Tibial nerve (tissue), 4 donors: Measurements from ENCODE around the gene MYCN. TPM values are rescaled to one million over a fixed set of nuclear protein-coding genes. Genes with fewer than 3 reads are reported as not detected.

Experiments used
- DNase-seq, 2 donors: peaks; one replicate each; pipeline ENCODE4 v3.0.0-alpha.2; 2019; ENCODE audit warnings: low spot score in 2 of 2
- H3K27ac ChIP-seq, 4 donors: fragments of 200-600 bp; sonication (generic) in 3 of 4; one replicate each; pipeline ENCODE4 v1.5.1; 2017 to 2019; ENCODE audit warnings: mild to moderate bottlenecking in 1 of 4
- H3K27me3 ChIP-seq, 2 donors: fragments of 200-600 bp; sonication (generic) in 1 of 2; one replicate each; pipeline versions ENCODE4 v1.5.1 to v1.6.0; 2017 to 2019
- H3K36me3 ChIP-seq, 3 donors: fragments of 200-600 bp; sonication (generic); one replicate each; pipeline ENCODE4 v1.5.1; 2018 to 2019
- H3K4me1 ChIP-seq, 4 donors: fragments of 200-600 bp; sonication (generic) in 3 of 4; one replicate each; pipeline ENCODE4 v1.5.1; 2017 to 2019
- H3K4me3 ChIP-seq, 4 donors: fragments of 200-600 bp; sonication (generic) in 3 of 4; one replicate each; pipeline ENCODE4 v1.5.1; 2017 to 2019; ENCODE audit warnings: mild to moderate bottlenecking in 1 of 4, moderate library complexity in 1 of 4
- H3K9me3 ChIP-seq, 4 donors: fragments of 200-600 bp; sonication (generic) in 3 of 4; one replicate each; pipeline ENCODE4 v1.5.1; 2017 to 2019
- CTCF ChIP-seq, 5 experiments: fragments of 200-600 bp in 3 of 5; fragments of 450-650 bp in 2 of 5; sonication (generic) in 3 of 5; IDR thresholded peaks; one replicate each; pipeline ENCODE4 v1.5.1; 2016 to 2019; ENCODE audit warnings: antibody characterized with exemption in 5 of 5, mild to moderate bottlenecking in 3 of 5, moderate library complexity in 2 of 5
- EP300 ChIP-seq, 2 donors: sonication (generic); formaldehyde crosslinking; IDR thresholded peaks; one replicate each; pipeline ENCODE4 v1.6.1; 2017; ENCODE audit warnings: antibody characterized with exemption in 2 of 2, mild to moderate bottlenecking in 1 of 2
- POLR2A ChIP-seq, 2 donors: fragments of 450-650 bp; IDR thresholded peaks; one replicate each; pipeline ENCODE4 v1.6.1; 2017; ENCODE audit warnings: antibody characterized with exemption in 2 of 2, mild to moderate bottlenecking in 2 of 2, moderate library complexity in 2 of 2
- WGBS, 2 donors: methylation state at CpG; one replicate each; pipeline ENCODE4 v1.1.5; 2018; 5-methylcytosine and 5-hydroxymethylcytosine counted together
- total RNA-seq, 4 donors: library from RNA; depleted of rRNA; stranded (reverse); fragments of >200 nt; gene quantifications; one replicate each; pipeline ENCODE4 v1.1.0, GENCODE V29; 2016

MYCN gene
- total RNA-seq, 4 donors from 2014 or later, result 4.1 to 9.9 (median 6.9) TPM

- no peak for DNase-seq
- Histone ChIP-seq H3K36me3 (no peaks in the 10 kb centered on the region), H3K27me3 (no peaks in the 10 kb centered on the region), H3K27ac (no peak overlapping the region), H3K4me3 (no peak overlapping the region), H3K4me1 (no peaks in the 10 kb centered on the region), H3K9me3 (peaks cover 0 to 2% (median 0%) of the 10 kb centered on the region in 4 donors)
- TF ChIP-seq CTCF (IDR thresholded peaks at IDR 0.05) (no peak), POLR2A (IDR thresholded peaks at IDR 0.05) (no peak), EP300 (IDR thresholded peaks at IDR 0.05) (no peak)
- WGBS, 2 donors, result 69 to 72% methylated on average over 7 of the region's 7 CpGs
Measured at GRCh38 chr2:15964936-15965563, 24.7 kb downstream of the MYCN start.

GRCh38 chr2:15965564-15966019 is 25.2 kb downstream of the MYCN start:
- no peak for TF ChIP-seq POLR2A (IDR thresholded peaks at IDR 0.05)
- no peak for TF ChIP-seq EP300 (IDR thresholded peaks at IDR 0.05)
- TF ChIP-seq CTCF (IDR thresholded peaks at IDR 0.05), result no peak
- WGBS, 2 donors, result 52 to 57% methylated on average over 14 of the region's 14 CpGs
- Histone ChIP-seq H3K4me1 (no peaks in the 10 kb centered on the region), H3K4me3 (no peak overlapping the region), H3K27ac (no peak overlapping the region), H3K9me3 (peaks cover 0 to 2% (median 0%) of the 10 kb centered on the region in 4 donors), H3K27me3 (no peaks in the 10 kb centered on the region), H3K36me3 (no peaks in the 10 kb centered on the region)
- DNase-seq, result no peak

- no peak for DNase-seq
- H3K4me3 ChIP-seq, result no peak overlapping the region
- H3K27me3 ChIP-seq, result no peaks in the 10 kb centered on the region
- 89% methylated on average over 10 of the region's 10 CpGs for WGBS, 2 donors
- H3K9me3 ChIP-seq, result no peaks in the 10 kb centered on the region
- TF ChIP-seq EP300 (IDR thresholded peaks at IDR 0.05), result no peak
- TF ChIP-seq POLR2A (IDR thresholded peaks at IDR 0.05), result no peak
- no peak for TF ChIP-seq CTCF (IDR thresholded peaks at IDR 0.05)
- no peak overlapping the region for H3K27ac ChIP-seq
- H3K36me3 ChIP-seq, result no peaks in the 10 kb centered on the region
- no peaks in the 10 kb centered on the region for H3K4me1 ChIP-seq
Measured at GRCh38 chr2:15967415-15968279, 27.3 kb downstream of the MYCN start.

GRCh38 chr2:15968280-15969178 is 28.2 kb downstream of the MYCN start:
- H3K9me3 ChIP-seq, result no peaks in the 10 kb centered on the region
- TF ChIP-seq EP300 (IDR thresholded peaks at IDR 0.05) (no peak), CTCF (IDR thresholded peaks at IDR 0.05) (no peak)
- H3K4me3 ChIP-seq, result no peak overlapping the region
- no peaks in the 10 kb centered on the region for H3K4me1 ChIP-seq
- no peak for DNase-seq
- no peaks in the 10 kb centered on the region for H3K27me3 ChIP-seq
- no peak overlapping the region for H3K27ac ChIP-seq
- no peaks in the 10 kb centered on the region for H3K36me3 ChIP-seq
- 88 to 92% methylated on average over 7 of the region's 7 CpGs for WGBS, 2 donors
